GM18519 (cell line): ENCODE data around the gene GALNT6.
"Not testable (repeated sequence)": the region's sequence is repeated elsewhere in the genome, so short reads cannot be mapped to it uniquely, and the experiment has no call there.

ENCODE experiments used
- ATAC-seq: cut with Tn5 transposase; IDR thresholded peaks from one replicate; pipeline ENCODE4 v1.9.1; 2021; ENCODE audit warnings: mild to moderate bottlenecking, moderate library complexity; ENCODE audit not compliant: unreplicated experiment, low FRiP score

The GALNT6 gene

DNA sequence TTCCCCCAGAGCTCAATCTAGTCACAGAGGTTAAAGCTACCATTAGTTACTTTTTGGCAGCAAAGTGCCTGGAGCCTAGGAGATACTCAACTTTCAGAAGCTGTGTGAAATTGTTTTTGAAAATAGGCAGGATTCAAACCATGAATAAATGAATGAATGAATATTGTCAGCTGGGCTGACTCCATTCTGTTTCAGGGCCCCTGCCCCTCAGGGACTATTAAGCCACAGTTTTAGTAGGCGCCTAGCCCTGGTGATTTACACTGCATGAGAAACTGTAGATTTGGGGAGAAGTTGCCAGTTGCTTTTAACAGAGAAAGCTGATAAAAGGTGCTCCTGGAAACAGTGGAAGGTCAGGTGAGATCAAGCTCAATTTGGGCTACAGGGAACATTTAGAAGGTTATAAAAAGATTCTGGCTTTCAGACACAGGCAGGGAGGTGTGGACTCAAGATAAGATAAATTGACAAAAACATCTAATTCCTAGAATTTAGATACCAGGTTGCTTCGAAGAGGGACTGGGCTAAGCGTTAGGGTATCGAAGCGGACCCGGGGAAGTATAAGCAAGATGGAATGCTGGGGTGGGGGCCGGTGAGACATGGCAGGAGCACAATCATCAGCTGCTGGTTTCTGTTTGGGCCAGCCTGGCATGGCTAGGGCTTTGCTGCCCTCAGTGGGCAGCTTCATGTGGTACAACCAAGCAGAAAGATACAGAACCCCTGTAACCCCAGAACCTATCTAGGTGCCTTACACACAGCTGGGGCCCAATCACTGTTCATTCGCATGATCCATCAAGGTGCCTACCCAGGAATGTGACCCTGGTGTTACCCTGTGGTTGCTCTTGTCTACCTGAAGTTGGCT, 29.8 kb downstream of the GALNT6 start:
- no peak for ATAC-seq

DNA sequence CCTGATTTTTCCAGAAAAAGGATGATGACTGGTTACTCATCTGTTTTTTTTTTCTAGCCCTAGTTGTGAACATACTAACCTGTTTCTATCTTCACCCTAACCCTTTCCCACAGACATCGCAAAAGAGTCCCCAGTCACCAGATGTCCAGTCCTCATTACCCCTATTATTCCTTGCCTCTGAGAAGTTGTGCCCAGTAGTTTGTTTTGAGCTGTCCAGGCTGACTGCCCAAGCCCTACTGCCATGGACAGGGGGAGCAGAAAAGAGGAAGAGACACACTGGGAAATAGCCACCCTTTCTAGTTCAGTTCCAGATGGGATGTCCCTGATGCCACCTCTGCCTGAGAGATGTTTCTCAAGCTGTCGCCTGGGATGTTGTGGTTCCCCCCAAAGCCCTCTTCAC, 30.9 kb downstream of the GALNT6 start:
- no peak for ATAC-seq

DNA sequence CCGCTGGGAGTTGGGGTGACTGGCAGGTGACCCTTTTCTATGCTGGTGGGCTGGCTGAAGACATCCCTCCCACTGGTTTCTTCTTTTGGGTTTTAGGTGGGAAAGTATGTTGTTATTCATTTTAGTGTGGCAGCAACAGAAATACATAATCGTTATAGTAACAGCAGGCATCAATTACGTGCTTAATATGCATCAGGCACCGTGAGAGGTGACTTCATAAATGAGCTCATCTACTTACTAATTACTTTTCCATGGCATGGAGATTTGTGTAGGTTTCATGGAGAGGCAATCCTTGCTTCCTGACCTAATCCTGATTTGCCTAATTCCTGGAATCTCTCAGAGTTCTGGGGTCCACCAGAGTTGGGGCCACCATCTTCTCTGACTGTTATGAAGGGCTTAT, 31.4 kb downstream of the GALNT6 start:
- no peak for ATAC-seq

DNA sequence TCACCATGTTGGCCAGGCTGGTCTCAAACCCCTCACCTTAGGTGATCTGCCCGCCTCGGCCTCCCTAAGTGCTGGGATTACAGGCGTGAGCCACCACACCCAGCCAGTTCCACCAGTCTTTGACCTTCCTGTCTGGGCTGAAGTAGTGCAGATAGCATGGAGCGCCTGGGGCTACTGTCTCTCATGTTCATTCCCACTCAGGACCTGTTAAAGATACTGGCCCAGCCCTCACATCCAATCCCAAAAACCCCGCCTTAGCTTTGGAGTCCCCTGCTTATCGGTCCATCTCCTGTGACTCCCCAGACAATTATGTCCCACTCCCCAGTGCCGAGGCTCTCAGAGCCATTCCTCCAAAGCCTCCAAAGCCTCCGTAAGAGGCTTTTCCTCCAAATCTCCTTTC, 32.7 kb downstream of the GALNT6 start:
- ATAC-seq, result no peak

GRCh38 chr12:51357374-51358047, 33.7 kb downstream of the GALNT6 start:
- no peak for ATAC-seq

GRCh38 chr12:51351913-51352532, 39.2 kb downstream of the GALNT6 start:
- ATAC-seq, result no peak

DNA sequence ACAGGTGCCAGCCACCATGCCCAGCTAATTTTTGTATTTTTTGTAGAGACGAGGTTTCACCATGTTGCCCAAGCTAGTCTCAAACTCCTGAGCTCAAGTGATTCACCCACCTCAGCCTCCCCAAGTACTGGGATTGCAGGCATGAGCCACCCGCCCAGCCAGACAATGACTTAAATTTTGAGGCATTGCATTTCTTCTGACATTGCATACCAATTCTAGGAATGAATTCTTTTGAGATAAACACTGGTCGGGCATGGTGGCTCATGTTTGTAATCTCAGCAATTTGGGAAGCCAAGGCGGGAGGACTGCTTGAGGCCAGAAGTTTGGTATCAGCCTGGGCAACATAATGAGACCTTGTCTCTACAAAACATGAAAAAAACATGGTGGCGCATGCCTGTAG, 42.2 kb downstream of the GALNT6 start:
- ATAC-seq, result no peak

DNA sequence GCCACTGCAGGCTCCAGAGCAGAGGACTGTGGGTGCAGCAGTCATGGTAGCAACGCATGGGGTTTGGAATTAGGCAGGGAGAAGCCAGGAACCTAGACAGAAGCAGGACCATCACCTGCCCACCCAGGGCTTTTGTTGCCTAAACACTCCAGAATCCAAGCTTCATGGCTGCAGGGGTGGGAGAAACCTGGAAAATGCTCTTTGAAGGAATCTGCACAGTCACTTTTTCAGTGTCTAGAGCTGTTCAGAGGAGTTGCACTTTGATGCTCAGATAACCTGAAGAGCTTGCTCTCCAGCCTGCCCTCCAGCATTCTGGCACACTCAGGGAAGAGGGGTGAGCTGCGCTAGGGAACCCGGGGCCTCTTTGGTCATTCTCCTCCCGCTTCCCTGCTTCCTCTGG, 43.1 kb downstream of the GALNT6 start:
- ATAC-seq, result no peak

DNA sequence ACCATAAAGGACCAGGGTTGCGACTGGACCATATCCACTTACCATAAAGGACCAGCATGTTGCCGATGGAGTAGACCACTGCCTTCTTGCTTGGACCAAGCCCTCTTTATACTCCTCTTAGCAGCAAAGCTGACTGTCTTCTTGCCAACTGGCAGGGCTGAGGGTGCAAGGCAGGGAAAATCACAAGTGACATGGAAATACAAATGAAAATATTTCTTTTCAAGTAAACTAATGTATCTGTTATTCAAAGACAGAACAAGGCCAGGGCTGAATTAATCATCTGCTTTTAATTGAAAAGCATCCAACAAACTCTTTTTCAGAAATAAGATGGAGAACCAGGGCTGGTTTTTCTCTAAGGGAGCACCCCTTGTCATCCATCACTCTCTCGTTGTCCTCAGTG, 44.6 kb downstream of the GALNT6 start, which contains the start of gene CELA1:
Gene CELA1, minus strand, starts transcription at position 99 of the 400 bp plus-strand sequence. Its CDS starts 41 bp downstream, at position 58.
- no peak for ATAC-seq

DNA sequence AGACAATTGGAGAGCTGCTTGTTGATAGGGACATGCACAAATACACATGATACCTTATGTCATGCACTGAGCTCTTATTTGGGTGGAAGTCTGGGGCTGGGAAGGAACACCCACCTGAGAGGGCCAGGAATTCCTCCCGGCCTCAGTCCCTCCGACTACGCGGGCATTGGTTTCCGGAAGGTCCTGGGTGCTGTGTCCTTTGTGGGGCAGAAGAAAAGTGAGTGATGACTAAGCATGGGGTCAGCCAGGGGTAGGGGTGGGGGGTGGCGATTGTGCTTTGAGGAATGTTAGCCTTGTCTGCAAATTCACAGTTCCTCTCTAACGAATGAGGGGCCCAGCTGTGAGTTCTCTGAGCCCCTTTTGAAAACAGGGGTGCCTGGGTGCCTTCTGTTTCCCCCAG, 45.5 kb downstream of the GALNT6 start:
- no peak for ATAC-seq

DNA sequence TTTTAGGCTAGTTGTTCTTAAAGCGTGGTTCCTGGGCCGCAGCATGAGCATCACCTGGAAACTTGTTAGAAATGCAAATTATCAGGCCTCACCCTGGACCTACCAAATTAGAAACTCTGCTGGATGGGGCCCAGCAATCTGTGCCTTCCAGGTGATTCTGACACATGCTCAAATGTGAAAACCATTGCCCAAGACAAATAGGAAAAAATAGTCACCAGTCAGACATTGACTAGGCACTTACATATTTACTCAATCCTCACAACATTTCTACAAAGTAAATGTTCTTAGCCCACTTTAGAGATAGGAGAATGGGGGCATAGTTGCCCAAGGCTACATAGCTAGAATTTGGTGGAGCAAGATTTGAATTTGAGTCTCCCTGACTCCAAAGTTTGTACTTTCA, 48.0 kb downstream of the GALNT6 start:
- ATAC-seq, result no peak

DNA sequence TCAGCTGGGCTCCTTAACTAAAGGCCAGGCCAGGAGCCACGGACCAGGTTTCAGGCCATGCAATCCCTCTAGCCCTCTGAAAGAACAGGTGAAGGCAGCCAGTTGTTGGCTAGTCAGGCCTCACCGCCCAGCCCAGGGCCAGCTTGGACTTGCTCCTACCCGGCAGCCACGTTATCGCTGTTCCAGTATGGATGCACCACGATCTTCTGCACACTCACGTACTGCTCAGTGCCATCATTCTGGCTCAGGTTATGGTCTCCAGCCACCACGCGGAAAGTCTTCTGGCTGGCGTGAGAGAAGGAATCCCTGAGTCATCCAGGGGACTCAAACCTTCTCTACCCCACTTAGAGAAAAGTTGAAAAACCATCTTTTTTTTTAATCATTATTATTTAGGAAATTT, 48.8 kb downstream of the GALNT6 start:
- no peak for ATAC-seq

DNA sequence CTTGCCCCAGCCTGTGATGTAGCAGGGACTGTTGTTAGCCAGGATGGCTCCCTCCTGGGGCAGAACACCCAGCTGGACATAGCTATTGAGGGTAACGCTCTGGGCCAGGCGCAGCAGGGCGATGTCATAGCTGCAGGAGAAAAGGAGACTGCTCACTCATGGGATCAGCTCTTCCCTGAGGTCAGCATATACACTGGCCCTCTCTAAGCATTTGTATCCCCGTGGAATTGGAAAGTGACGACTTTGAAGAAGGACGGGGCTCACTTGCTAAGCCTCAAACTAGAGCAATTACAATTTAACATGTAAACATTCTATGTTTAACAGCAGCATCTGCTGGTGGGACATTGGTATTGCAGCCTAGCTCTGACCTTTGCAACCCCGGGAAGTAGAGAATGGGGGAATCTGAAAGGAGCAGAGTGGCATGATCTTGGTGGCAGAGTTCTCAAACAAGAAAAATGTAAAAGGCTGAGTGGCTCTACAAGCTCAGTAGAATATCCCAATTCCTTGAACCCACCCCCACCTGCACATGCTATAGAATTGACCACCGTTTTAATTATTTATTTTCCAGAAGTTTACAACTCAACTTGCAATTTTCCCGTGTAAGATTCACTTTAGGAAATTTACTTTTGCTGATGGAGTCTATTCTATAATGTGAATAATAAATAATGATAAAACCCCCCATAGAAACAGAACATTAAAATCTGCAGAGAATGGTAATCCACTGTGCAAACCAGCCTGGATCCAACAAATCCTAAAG, 49.8 kb downstream of the GALNT6 start:
- no peak for ATAC-seq

- no peak for ATAC-seq
Measured at GRCh38 chr12:51339750-51340149, 51.5 kb downstream of the GALNT6 start.

- ATAC-seq, result not testable (repeated sequence)
Measured at GRCh38 chr12:51337336-51337735, 53.9 kb downstream of the GALNT6 start.

- ATAC-seq, result no peak
Measured at GRCh38 chr12:51335931-51336330, 55.3 kb downstream of the GALNT6 start.

DNA sequence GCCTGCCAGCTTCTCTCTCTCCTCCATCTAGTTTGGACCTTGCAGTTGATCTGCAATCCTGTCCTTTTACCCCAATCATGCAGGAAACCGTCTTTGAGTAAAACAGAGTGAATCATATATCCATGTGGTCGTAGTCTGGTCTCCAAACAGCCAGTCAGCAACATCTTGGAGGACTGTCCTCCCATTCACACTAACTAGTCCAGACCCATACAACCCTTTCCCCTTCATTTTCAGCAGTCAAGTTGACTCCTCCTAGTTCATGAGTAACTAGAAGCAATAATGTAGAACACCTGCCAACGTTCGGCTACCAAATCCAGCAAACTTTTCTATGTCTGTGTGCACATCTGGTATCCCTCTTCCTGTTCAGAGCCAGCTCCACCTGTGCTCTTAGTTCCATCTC, 56.4 kb downstream of the GALNT6 start:
- ATAC-seq, result no peak

DNA sequence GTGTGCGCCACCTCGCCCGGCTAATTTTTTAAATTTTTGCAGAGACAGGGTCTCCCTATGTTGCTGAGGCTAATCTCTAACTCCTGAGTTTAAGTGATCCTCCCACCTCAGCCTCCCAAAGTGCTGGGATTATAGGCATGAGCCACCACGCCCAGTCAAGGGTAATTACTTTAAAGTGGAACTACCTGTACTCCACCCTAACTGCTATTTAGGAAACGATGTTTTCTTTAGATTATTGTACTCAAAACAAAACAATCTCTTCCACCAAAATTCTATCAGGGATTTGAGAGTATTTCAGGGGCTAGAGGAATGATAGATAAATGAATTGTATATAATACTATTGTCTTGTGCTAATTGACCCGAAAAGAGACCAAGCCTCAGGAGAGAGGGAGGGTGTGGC, 57.7 kb downstream of the GALNT6 start:
- ATAC-seq, result no peak

- ATAC-seq, result no peak
Measured at GRCh38 chr12:51330186-51330585, 61.0 kb downstream of the GALNT6 start.

GRCh38 chr12:51329742-51330141, 61.5 kb downstream of the GALNT6 start:
- no peak for ATAC-seq

- no peak for ATAC-seq
Measured at GRCh38 chr12:51328587-51328986, 62.6 kb downstream of the GALNT6 start.
